HG03565 (cell line): ENCODE measurements around the gene MTSS2.

ENCODE experiments used
- ATAC-seq: cut with Tn5 transposase; IDR thresholded peaks from one replicate; pipeline ENCODE4 v1.9.1; 2021; ENCODE audit warnings: mild to moderate bottlenecking, moderate library complexity; ENCODE audit not compliant: unreplicated experiment

MTSS2 gene

GRCh38 chr16:70701036-70701435, 15.2 kb upstream of the MTSS2 start:
- no peak for ATAC-seq

- ATAC-seq = no peak
Observed at GRCh38 chr16:70700101-70701020, 14.5 kb upstream of the MTSS2 start.

GRCh38 chr16:70699696-70700095, 13.8 kb upstream of the MTSS2 start:
- ATAC-seq = no peak

- no peak for ATAC-seq
Observed at GRCh38 chr16:70698901-70699300, 13.0 kb upstream of the MTSS2 start.

GRCh38 chr16:70697594-70698170, 11.8 kb upstream of the MTSS2 start:
- no peak for ATAC-seq

GRCh38 chr16:70696952-70697593, 11.2 kb upstream of the MTSS2 start:
- no peak for ATAC-seq

- ATAC-seq = no peak
Observed at GRCh38 chr16:70696355-70696754, 10.5 kb upstream of the MTSS2 start.

GRCh38 chr16:70695331-70696070, 9.6 kb upstream of the MTSS2 start:
- no peak for ATAC-seq

GRCh38 chr16:70694868-70695218, 9.0 kb upstream of the MTSS2 start:
- no peak for ATAC-seq

GRCh38 chr16:70694088-70694867, 8.4 kb upstream of the MTSS2 start:
- ATAC-seq = no peak

- ATAC-seq = no peak
Observed at GRCh38 chr16:70692873-70693671, 7.2 kb upstream of the MTSS2 start.

GRCh38 chr16:70692130-70692872, 6.4 kb upstream of the MTSS2 start:
- no peak for ATAC-seq

- ATAC-seq = no peak
Observed at GRCh38 chr16:70691223-70692129, 5.6 kb upstream of the MTSS2 start.

GRCh38 chr16:70689970-70690891, 4.4 kb upstream of the MTSS2 start:
- ATAC-seq = no peak

- ATAC-seq = no peak
Observed at GRCh38 chr16:70689035-70689969, 3.4 kb upstream of the MTSS2 start.

- no peak for ATAC-seq
Observed at GRCh38 chr16:70688246-70688742, 2.4 kb upstream of the MTSS2 start.
